Measurements from ENCODE around the gene LPCAT4.
A peak's percentile ranks its signal among the peaks of the same experiment; 100 is the strongest.
"Not testable (repeated sequence)": the region's sequence is repeated elsewhere in the genome, so short reads cannot be mapped to it uniquely, and the experiment has no call there.

LPCAT4 gene

GRCh38 chr15:34362047-34362773 lies 4.8 kb downstream of the LPCAT4 start:
- DNase-seq: no peak

- no peak for DNase-seq
Measured at GRCh38 chr15:34361278-34361677, 5.7 kb downstream of the LPCAT4 start.

GRCh38 chr15:34360298-34360697 lies 6.7 kb downstream of the LPCAT4 start:
- no peak for DNase-seq

GRCh38 chr15:34359416-34359815 lies 7.6 kb downstream of the LPCAT4 start:
- DNase-seq: no peak

- no peak for DNase-seq
Measured at GRCh38 chr15:34358948-34359347, 8.0 kb downstream of the LPCAT4 start.

GRCh38 chr15:34358367-34358766 lies 8.6 kb downstream of the LPCAT4 start:
- no peak for DNase-seq

- no peak for DNase-seq
Measured at GRCh38 chr15:34357653-34358052, 9.3 kb downstream of the LPCAT4 start.

GRCh38 chr15:34355241-34355640 lies 11.8 kb downstream of the LPCAT4 start:
- no peak for DNase-seq

GRCh38 chr15:34354286-34354685 lies 12.7 kb downstream of the LPCAT4 start:
- no peak for DNase-seq

- DNase-seq: no peak
Measured at GRCh38 chr15:34353627-34354026, 13.4 kb downstream of the LPCAT4 start.

- not testable (repeated sequence) for DNase-seq
Measured at GRCh38 chr15:34352996-34353395, 14.0 kb downstream of the LPCAT4 start.

GRCh38 chr15:34349769-34350168 lies 17.2 kb downstream of the LPCAT4 start:
- no peak for DNase-seq

- DNase-seq: no peak
Measured at GRCh38 chr15:34348735-34349300, 18.2 kb downstream of the LPCAT4 start.

GRCh38 chr15:34347951-34348638 lies 18.9 kb downstream of the LPCAT4 start:
- no peak for DNase-seq

GRCh38 chr15:34342737-34343575 lies 24.0 kb downstream of the LPCAT4 start, which contains the start of the genes NOP10 and NUTM1:
TSS of gene NOP10 (minus strand) at chr15:34343136. CDS start at chr15:34343073, 63 bp downstream.
TSS of gene NUTM1 (plus strand) at chr15:34343315. CDS start at chr15:34343697, 382 bp downstream.
- peak; percentile 67 to 90 for DNase-seq

GRCh38 chr15:34342213-34342736 lies 24.7 kb downstream of the LPCAT4 start:
- DNase-seq: not testable (repeated sequence)

- no peak for DNase-seq
Measured at GRCh38 chr15:34341381-34342212, 25.4 kb downstream of the LPCAT4 start.

GRCh38 chr15:34339946-34340345 lies 27.1 kb downstream of the LPCAT4 start:
- DNase-seq: no peak

GRCh38 chr15:34338347-34338746 lies 28.6 kb downstream of the LPCAT4 start:
- DNase-seq: no peak

- peak; percentile 49 to 87 for DNase-seq
Measured at GRCh38 chr15:34337557-34338306, 29.3 kb downstream of the LPCAT4 start, which contains the start of gene SLC12A6. TSS of gene SLC12A6 (minus strand) at chr15:34337781. CDS start at chr15:34336680, 1,101 bp downstream.
